GM10266 (cell line): ENCODE measurements around the gene NUDT3.
"Not testable (repeated sequence)": the region's sequence is repeated elsewhere in the genome, so short reads cannot be mapped to it uniquely, and the experiment has no call there.

Source experiments
- DNase-seq: peaks from one replicate; pipeline ENCODE4 v3.0.0; 2012; ENCODE audit errors: extremely low spot score
- TF ChIP-seq, protein P1 (sequence below): IDR thresholded peaks from 2 replicates; pipeline ENCODE4 v1.5.1; 2012; ENCODE audit warnings: mild to moderate bottlenecking, low read depth; ENCODE audit not compliant: control insufficient read depth, insufficient read depth; ENCODE audit errors: missing control alignments

The NUDT3 gene

DNA sequence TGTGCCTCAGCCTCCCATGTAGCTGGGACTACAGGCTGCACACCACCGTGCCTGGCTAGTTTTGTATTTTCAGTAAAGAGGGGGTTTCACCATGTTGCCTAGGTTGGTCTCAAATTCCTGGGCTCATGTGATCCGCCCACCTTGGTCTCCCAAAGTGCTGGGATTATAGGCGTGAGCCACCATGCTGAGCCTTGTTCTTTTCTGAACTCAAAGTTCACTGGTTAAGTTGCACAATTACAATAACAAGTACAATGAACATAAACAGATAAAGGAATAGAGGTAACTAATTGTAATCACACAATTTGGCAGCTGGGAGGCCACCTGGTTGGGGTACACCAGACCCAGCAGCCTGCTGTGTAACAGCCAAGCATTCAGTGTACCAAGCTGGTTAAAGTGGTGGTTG lies 6.7 kb downstream of the NUDT3 start:
- TF ChIP-seq, protein P1, sequence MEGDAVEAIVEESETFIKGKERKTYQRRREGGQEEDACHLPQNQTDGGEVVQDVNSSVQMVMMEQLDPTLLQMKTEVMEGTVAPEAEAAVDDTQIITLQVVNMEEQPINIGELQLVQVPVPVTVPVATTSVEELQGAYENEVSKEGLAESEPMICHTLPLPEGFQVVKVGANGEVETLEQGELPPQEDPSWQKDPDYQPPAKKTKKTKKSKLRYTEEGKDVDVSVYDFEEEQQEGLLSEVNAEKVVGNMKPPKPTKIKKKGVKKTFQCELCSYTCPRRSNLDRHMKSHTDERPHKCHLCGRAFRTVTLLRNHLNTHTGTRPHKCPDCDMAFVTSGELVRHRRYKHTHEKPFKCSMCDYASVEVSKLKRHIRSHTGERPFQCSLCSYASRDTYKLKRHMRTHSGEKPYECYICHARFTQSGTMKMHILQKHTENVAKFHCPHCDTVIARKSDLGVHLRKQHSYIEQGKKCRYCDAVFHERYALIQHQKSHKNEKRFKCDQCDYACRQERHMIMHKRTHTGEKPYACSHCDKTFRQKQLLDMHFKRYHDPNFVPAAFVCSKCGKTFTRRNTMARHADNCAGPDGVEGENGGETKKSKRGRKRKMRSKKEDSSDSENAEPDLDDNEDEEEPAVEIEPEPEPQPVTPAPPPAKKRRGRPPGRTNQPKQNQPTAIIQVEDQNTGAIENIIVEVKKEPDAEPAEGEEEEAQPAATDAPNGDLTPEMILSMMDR, result no peak
- no peak for DNase-seq

DNA sequence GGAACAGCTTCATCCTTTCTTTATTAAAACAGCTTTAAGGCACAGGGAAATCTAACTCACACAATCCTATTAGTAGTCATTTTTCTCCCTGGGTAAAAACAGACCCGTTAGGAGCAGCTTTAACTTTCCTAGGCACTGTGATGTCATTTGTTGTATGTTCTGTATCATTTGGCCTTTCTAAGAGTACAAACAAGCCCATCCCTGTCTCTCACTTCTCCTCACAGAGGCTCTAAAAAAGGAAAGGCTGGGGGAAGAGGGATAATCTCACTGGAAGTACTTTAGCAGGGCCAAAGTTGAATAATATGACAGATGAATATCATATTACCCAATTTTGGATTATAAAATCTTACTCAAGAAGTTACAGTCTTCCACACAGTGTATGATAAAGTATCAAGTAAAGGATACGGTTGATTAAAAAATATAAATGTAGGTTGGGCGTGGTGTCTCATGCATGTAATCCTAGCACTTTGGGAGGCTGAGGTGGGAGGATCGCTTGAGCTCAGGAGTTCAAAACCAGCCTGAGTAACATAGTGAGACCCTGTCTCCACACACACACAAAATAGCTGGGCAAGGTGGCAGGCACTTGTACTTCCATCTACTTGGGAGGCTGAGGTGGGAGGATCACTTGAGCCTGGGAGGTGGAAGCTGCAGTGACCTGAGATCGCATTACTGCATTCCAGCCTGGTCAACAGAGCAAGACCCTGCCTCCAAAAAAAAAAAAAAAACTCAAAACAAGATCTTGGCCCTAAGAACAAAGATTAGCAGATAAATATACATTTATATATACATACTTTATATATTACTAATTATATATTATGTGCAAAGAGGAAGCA lies 7.9 kb downstream of the NUDT3 start:
- DNase-seq, result no peak
- TF ChIP-seq, protein P1, result no peak

DNA sequence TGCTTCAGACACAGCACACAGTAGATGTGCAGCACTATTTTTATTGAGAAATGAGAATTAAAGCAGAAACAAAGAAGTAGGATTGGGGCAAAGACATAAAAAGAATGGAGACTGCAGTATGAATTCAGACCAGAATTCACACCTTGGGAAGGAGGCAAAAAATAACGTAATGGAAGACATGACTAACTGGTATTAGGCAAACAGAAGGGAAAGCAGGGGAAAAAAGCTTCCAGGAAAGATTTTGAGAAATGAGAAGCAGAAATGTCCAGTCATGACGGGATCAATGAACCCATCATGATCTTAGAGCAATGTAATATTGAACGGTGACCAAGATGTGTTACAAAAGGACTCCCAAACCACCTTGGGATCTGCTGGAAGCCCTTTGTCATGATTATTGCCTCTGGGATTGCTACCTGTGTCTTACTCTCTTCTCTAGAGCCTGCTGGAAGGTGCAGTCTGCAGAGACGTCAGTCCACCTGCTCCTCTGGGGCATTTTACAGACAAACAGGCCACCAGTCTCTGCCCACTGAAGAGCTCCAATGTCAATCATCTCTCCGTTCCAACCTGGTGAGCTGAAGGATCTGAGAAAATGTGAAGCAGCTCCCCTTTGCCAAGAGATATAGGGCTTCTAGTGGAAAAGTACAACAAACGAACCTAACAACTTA lies 8.7 kb downstream of the NUDT3 start:
- no peak for DNase-seq
- TF ChIP-seq, protein P1, result no peak

DNA sequence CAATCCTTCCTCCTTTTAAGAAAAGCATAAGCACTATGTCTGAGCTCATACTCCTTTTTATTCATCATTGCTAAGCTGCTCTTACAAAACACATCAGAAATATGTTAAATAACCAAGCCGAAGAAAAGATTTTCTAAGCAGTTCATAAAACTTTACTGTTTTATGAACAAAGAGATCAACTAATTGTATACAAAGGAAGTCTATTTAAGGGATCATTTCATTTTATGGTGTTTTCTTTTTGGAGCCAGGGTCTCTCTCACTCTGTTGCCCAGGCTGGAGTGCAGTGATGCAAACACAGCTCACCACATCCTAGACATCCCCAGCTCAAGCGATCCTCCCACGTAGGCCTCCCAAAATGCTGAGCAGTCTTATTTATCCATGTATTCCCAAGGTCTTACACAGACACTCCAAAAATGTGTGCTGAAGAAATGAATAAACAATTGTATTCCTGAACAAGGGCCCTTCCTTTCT lies 9.3 kb downstream of the NUDT3 start:
- no peak for DNase-seq
- TF ChIP-seq, protein P1, result no peak

DNA sequence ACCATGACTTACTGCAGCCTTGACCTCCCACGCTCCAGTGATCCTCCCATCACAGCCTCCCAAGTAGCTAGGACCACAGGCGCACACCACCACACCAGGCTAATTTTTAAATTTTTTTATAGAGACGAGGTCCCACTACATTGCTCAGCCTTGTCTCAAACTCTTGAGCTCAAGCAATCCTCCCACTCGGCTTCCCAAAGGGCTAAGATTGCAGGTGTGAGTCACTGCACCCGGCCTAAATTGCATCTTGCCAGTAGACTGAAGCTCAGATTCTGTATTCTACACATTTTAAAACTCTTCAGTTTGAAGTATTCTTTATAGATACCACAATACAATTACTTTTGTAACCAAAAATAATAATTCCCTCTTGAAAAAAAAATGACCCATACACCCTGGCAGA lies 11.4 kb downstream of the NUDT3 start:
- TF ChIP-seq, protein P1, result no peak
- DNase-seq, result no peak

DNA sequence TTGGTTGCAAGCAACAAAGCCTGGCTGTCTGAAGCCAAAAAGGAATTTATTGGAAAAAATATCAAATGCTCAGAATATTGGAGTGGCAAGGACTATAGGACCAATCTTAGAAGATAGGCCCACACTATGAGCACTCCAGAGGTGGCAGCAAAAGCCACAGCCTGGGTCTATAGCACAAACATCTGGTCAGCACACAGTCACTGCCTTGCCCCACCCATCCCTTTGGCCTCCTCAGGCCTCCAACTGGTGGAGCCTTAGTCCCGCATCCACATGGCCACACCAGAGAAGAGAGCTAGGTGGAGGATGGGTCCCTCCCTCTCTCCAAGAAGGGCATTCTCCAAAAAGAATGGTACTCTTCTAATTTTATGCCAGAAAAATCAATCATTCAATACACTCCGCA lies 14.0 kb downstream of the NUDT3 start:
- TF ChIP-seq, protein P1, result no peak
- DNase-seq, result no peak

DNA sequence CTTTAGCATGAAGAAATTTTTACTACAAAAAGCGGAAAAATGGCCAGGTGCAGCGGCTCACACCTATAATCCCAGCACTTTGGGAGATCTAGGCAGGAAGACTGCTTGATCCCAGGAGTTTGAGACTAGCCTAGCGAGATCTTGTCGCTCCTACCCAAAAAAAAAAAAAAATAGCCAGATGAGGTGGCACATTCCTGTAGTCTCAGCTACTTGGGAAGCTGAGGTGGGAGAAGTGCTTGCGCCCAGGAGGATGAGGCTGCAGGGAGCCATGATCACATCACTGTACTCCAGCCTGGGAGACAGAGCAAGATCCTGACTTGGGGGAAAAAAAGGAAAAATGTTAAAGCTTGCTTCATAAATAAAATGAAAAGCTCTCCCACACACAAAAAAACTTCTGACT lies 14.5 kb downstream of the NUDT3 start:
- TF ChIP-seq, protein P1, result no peak
- DNase-seq, result no peak

DNA sequence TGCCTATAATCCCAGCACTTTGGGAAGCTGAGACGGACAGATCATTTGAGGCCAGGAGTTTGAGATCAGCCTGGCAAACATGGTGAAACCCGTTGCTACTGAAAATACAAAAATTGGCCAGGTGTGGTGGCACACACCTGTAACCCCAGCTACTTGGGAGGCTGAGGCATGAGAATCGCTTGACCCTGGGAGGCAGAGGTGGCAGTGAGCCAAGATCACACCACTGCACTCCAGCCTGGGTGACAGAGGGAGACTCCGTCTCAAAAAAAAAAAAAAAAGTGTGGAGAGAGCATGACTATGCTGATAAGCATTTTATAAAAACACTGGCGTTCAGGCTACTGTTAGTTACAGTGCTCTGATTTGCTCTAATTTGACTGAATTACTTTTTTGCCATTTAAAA lies 14.9 kb downstream of the NUDT3 start:
- not testable (repeated sequence) for DNase-seq
